Measurements from ENCODE around the gene CFAP100. TPM values are rescaled to one million over a fixed set of nuclear protein-coding genes. Genes with fewer than 3 reads are reported as not detected.

Gene CFAP100
- total and polyA plus RNA-seq, 10 donors = not detected

DNA sequence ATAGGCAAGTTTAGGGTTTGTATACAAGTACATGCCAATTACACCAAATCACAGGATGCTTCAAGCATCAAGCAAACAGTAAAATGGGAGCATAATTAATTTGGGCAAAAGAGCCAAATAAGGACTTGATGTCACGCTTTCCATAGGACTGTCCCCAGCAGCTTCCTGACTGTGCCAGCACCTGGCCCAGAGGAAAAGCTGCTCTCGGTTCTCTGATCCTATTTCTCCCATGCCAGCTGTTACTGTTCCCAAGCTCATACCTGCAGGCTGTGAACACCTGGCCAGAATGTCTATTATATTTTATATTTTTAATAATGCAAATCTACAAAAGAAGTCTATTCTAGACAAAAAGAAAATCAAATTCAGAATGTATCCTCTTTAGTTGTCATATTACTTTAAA, 68.8 kb downstream of the CFAP100 start:
- H3K4me3 ChIP-seq = no peak overlapping the region
- WGBS, 5 donors = 92 to 100% (median 95%) methylated on average over 2 of the region's 2 CpGs
- peak; percentile 22 for DNase-seq
- TF ChIP-seq CTCF (IDR thresholded peaks at IDR 0.05 in 8 of 11, conservative IDR thresholded peaks at IDR 0.05 in 3 of 11) = no peak
- TF ChIP-seq POLR2AphosphoS5 (IDR thresholded peaks at IDR 0.05) = no peak
- TF ChIP-seq POLR2A (IDR thresholded peaks at IDR 0.05) = no peak
- intact Hi-C loops (cut with DNase I; ENCODE audit: low total_unique reads) = no loop called here
- no peaks in the 10 kb centered on the region for H3K27me3 ChIP-seq (replicated peaks in 1 of 7)
- H3K36me3 ChIP-seq = peaks cover 13 to 100% (median 97%) of the 10 kb centered on the region in 6 donors
- H3K4me1 ChIP-seq = peaks cover 5 to 57% (median 28%) of the 10 kb centered on the region in 6 donors
- H3K27ac ChIP-seq = no peak overlapping the region
- no peaks in the 10 kb centered on the region for H3K9me3 ChIP-seq

DNA sequence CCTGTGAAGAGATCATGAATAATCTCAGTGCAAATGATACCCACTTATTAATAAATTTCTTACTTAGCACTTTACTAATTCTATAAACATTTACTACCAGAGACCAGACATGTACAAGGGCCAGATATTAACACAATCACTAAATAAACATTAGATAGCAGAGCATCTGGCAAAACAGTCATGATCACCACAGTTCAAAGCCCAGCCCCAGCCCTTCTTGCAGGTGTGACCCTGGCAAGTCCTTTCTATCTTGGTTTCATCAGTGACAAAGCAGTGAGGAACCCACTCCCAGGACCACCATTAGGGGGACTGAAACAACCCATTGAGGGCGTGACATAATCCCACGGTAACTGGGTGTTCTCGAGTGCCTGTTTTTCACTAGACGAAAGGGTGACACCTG, 69.4 kb downstream of the CFAP100 start:
- no peak for TF ChIP-seq POLR2A (IDR thresholded peaks at IDR 0.05)
- TF ChIP-seq POLR2AphosphoS5 (IDR thresholded peaks at IDR 0.05) = no peak
- no peak for TF ChIP-seq CTCF (IDR thresholded peaks at IDR 0.05 in 8 of 11, conservative IDR thresholded peaks at IDR 0.05 in 3 of 11)
- H3K4me3 ChIP-seq = no peak overlapping the region
- H3K27me3 ChIP-seq (replicated peaks in 1 of 7) = no peaks in the 10 kb centered on the region
- peaks cover 5 to 63% (median 30%) of the 10 kb centered on the region in 6 donors for H3K4me1 ChIP-seq
- peaks cover 13 to 100% (median 98%) of the 10 kb centered on the region in 6 donors for H3K36me3 ChIP-seq
- intact Hi-C loops (cut with DNase I; ENCODE audit: low total_unique reads) = no loop called here
- 85 to 94% (median 89%) methylated on average over 4 of the region's 4 CpGs for WGBS, 5 donors
- peak; percentile 20 for DNase-seq
- no peak overlapping the region for H3K27ac ChIP-seq
- no peaks in the 10 kb centered on the region for H3K9me3 ChIP-seq

- WGBS, 5 donors = 68 to 74% (median 72%) methylated on average over 4 of the region's 4 CpGs
- H3K36me3 ChIP-seq = peaks cover 13 to 100% (median 98%) of the 10 kb centered on the region in 6 donors
- peaks cover 5 to 65% (median 30%) of the 10 kb centered on the region in 6 donors for H3K4me1 ChIP-seq
- no peaks in the 10 kb centered on the region for H3K9me3 ChIP-seq
- no peaks in the 10 kb centered on the region for H3K27me3 ChIP-seq (replicated peaks in 1 of 7)
- intact Hi-C loops (cut with DNase I; ENCODE audit: low total_unique reads) = no loop called here
- DNase-seq = peak; percentile 42
- peak overlapping the region in 4 of 8 donors; percentile 32 to 72 (median 65) for H3K27ac ChIP-seq
- H3K4me3 ChIP-seq = no peak overlapping the region
- TF ChIP-seq CTCF (IDR thresholded peaks at IDR 0.05 in 8 of 11, conservative IDR thresholded peaks at IDR 0.05 in 3 of 11) (no peak), POLR2A (IDR thresholded peaks at IDR 0.05) (no peak), POLR2AphosphoS5 (IDR thresholded peaks at IDR 0.05) (no peak)
Measured at GRCh38 chr3:126464494-126464893, 69.8 kb downstream of the CFAP100 start.

- no peak overlapping the region for H3K4me3 ChIP-seq
- H3K36me3 ChIP-seq = peaks cover 8 to 100% (median 99%) of the 10 kb centered on the region in 6 donors
- DNase-seq = peak; percentile 64
- 92 to 98% (median 97%) methylated on average over 10 to 11 of the region's 11 CpGs for WGBS, 5 donors
- TF ChIP-seq CTCF (IDR thresholded peaks at IDR 0.05 in 8 of 11, conservative IDR thresholded peaks at IDR 0.05 in 3 of 11) = no peak
- no peak for TF ChIP-seq POLR2AphosphoS5 (IDR thresholded peaks at IDR 0.05)
- no peak for TF ChIP-seq POLR2A (IDR thresholded peaks at IDR 0.05)
- no peaks in the 10 kb centered on the region for H3K27me3 ChIP-seq (replicated peaks in 1 of 7)
- no peaks in the 10 kb centered on the region for H3K9me3 ChIP-seq
- peaks cover 5 to 65% (median 30%) of the 10 kb centered on the region in 6 donors for H3K4me1 ChIP-seq
- peak overlapping the region in 4 of 8 donors; percentile 32 to 72 (median 65) for H3K27ac ChIP-seq
- intact Hi-C loops (cut with DNase I; ENCODE audit: low total_unique reads) = no loop called here
Measured at GRCh38 chr3:126464997-126465396, 70.3 kb downstream of the CFAP100 start.
